HG03280 (cell line): Measurements from ENCODE around the gene CAPG.
"Not testable (repeated sequence)": the region's sequence is repeated elsewhere in the genome, so short reads cannot be mapped to it uniquely, and the experiment has no call there.

ENCODE experiments used
- ATAC-seq: cut with Tn5 transposase; IDR thresholded peaks from one replicate; pipeline ENCODE4 v1.9.1; 2021; ENCODE audit warnings: mild to moderate bottlenecking, moderate library complexity; ENCODE audit not compliant: unreplicated experiment

The CAPG gene, protein sequence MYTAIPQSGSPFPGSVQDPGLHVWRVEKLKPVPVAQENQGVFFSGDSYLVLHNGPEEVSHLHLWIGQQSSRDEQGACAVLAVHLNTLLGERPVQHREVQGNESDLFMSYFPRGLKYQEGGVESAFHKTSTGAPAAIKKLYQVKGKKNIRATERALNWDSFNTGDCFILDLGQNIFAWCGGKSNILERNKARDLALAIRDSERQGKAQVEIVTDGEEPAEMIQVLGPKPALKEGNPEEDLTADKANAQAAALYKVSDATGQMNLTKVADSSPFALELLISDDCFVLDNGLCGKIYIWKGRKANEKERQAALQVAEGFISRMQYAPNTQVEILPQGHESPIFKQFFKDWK

DNA sequence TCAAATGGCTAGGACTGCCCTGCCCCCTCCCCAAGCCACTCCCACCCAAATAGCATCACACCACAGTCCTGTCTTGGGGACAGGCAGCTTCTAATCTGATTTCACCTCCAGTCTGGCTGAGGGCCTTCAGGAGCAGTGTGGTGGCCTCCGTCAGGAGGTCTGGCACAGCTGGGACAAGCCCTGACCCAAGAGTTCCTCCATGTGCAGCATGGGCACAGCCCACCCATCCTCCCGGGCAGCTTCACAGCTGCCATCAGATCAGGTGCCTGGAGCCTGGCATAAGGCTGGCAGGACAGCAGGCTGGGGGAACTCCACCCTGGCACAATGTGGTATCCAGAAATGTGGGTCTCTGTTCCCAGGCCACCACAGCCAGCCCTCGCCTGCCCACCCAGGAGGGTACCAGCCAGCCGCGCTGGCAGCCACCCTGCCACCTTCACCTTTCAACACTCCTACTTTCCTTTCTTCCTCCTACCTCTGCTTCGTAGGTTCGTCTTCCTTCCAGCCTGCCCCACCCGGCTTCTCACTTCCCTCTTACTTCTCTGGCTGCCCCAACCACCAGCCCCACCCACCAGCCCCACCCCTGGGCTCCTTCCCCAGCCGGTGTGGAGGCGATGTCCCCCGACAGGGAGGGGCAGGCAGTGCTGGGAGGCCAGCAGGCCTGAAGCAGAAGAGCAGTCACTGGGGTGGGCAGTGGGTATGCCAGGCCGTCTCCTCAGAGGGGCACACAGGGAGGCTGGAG lies at the start of gene CAPG:
CAPG (minus strand) TSS at position 522 of the 739 bp plus-strand sequence. CDS start 8,221 bp downstream, outside the sequence.
- peak; percentile 64 for ATAC-seq

GRCh38 chr2:85459771-85460170 lies 49.6 kb upstream of the CAPG start:
- ATAC-seq: no peak

DNA sequence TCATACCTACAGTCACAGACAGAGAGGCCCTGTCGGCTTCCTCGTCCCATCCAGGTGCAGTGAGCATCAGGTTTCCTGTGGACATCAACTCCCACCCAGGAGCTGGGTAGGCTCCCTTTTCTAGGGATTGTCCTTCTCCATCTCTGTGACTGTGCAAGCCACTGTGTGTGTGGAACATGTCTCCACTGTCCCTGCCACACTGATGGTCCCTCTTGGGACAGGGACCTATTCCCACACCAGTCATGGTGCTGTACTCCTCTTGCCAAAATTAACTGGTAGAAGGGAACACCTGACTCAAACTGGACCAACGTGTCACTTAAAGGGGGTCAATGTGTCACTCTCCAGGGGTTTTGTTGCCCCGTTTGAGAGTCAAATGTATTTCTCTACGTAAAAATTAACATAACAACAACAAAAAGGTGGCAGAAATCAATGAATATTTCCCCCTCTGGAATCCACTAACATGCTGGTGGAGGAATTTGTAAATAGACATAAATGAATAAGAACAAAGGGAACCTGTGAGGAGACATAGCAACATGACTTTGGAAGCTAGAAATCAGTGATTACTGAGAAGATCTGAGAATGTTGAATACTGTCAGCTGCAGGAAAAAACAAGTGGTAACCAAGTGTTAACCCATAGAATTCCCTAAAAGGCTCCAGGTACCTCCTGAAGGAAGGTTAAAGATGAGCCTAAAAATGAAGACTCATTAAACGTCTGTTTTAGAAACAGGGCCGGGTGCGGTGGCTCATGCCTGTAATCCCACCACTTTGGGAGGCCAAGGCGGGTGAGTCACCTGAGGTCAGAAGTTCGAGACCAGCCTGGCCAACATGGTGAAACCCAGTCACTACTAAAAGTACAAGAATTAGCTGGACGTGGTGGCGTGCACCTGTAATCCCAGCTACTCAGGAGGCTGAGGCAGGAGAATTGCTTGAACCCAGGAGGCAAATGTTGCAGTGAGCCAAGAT lies 48.7 kb upstream of the CAPG start:
- ATAC-seq: no peak

DNA sequence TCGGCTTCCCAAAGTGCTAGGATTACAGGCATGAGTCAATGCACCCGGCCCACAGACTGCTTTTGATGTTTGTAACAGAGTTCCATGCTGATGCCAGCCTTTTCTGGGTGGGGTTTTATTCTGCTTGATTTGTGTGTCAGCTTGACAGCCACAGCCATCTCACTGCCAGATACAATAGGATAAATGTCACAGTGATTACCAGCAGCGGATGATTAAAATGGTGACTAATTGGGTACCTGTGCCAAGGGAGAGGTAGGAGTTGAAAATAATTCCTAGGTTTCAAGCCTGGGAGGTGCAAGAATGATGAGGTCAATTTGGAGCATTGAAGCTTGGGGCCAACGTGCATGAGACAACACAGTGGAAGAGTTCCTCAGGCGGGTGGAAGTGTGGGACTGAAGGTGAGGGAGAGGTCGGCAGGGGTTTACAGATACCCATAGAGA lies 47.7 kb upstream of the CAPG start:
- ATAC-seq: no peak

- ATAC-seq: no peak
These were observed 46.9 kb upstream of the CAPG start for GRCh38 chr2:85457043-85457442.

DNA sequence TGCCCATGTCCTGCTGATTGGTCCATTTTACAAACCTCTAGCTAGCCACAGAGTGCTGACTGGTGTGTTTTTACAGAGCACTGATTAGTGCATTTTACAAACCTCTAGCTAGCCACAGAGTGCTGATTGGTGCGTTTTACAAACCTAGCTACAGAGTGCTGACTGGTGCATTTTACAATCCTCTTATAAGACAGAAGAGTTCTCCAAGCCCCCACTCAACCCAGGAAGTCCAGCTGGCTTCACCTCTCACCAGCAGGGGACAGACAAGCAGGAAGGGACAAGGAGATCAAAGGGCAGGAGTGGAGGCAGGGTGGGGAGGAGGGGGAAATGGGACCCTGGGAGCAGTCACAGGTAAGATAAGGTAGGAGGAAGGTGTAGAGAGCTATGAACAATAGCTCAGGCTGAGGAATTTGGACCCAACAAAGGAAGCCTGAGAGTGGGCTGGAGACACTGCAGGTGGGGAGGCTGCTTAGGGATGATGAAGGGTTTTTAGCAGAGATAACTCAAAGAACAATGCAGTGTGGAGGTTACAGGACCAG lies 45.5 kb upstream of the CAPG start:
- no peak for ATAC-seq

DNA sequence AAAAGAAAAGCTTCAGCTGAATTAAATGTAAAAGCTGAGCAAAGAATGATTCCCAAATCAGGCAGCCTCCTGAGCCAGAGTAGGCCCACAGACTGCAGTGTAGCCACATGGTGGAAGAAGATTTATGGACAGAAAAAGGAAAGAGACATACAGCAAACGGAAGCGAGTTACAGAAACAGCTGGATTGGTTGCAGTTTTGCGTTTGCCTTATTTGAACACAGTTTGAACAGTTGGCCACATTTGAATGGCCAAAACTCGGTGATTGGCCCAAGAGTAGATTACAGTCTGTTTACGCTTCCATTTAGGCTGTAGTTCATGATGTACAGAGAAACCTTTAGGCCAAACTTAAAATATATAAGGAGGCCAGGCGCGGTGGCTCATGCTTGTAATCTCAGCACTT lies 43.4 kb upstream of the CAPG start:
- ATAC-seq: no peak

GRCh38 chr2:85452237-85452636 lies 42.1 kb upstream of the CAPG start:
- no peak for ATAC-seq

- ATAC-seq: no peak
These were observed 39.0 kb upstream of the CAPG start for GRCh38 chr2:85449214-85449588.

- ATAC-seq: no peak
These were observed 38.5 kb upstream of the CAPG start for GRCh38 chr2:85448461-85449213.

DNA sequence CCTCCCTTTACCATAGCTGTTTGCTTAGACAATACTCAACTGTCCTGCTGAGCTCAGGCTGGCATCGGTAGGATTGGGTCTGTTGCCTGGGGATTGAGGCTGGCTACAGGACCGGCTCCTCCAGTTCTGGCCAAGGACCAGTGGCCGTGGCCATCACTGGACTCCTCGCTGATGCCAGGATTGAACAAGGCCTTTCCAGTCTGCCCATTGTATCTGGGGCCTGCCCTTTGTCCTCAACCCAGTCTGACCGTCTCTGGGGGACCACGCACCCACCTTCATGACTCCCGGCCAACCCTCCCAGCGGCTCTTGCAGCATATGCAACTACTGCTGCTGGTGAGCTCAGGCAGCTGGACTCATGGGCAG lies 37.0 kb upstream of the CAPG start:
- ATAC-seq: no peak

DNA sequence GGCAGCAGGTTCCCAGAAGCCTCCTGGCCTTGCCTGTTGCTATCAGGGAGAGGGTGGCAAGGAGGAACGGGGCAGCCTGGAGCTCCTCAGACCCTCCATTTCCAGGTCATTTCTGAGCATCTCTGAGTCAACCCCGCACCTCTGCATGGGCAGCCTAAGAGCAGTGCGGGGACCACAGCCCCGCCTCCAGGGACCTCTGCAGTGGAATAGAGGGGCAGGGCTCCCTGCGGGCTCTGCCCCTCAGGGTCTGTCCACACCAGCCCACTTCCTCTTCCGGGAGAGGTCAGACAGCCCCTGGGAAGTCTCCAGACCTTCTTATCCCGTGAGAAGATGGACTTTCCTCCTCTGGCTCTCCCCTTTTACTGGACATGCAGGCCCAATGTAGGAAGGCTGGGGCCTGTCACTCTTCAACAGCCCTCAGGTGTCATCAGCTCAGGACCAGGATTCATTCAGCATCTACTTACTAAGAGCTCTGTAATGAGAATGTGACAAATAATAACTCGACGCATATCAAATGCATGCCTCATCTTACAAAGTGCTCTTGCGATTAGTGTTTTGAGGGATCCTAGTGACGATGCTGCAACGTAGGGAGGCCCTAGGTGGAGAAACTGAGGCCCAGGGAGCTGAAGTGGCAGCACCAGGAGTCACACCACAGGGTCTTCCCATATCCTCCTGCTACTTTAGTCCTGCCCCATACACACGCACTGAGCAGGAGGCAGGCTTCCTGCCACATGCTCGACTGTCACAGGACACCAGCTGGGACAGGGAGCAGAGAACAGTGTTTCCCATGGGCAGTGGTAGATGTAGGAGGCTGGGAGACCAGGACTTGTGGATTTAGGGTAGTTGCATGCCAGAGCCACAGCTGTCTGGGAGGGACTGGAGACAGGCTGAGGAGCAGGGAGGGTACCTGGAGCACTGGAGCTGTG lies 36.4 kb upstream of the CAPG start:
- no peak for ATAC-seq

- ATAC-seq: no peak
These were observed 35.4 kb upstream of the CAPG start for GRCh38 chr2:85445316-85446295.

DNA sequence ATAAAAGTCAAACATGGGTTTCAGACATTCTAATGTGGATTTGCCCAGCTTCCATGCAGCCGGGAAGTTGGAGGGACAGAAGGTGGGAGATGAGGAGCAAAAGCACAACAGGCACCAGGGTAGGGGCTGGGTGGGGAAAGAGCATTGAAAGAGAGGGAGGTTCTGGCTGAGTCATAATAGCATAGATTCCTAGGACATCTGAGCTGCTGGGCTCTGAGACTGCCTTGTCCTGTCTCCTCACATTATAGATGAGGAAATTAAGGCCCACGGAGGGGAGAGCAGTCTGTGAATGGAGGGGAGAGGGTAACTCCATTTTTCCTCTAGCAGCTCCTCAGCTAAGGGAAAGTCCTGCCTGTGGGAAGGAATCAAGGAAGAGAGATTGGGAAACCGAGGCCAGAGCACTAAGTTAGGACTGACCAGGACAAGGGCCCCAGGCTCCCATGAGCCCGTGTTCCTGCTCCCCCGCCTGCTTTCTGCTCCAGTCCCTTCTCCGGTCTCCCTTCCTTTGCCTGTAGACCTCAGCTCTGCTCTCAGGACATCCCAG lies 34.5 kb upstream of the CAPG start:
- no peak for ATAC-seq

DNA sequence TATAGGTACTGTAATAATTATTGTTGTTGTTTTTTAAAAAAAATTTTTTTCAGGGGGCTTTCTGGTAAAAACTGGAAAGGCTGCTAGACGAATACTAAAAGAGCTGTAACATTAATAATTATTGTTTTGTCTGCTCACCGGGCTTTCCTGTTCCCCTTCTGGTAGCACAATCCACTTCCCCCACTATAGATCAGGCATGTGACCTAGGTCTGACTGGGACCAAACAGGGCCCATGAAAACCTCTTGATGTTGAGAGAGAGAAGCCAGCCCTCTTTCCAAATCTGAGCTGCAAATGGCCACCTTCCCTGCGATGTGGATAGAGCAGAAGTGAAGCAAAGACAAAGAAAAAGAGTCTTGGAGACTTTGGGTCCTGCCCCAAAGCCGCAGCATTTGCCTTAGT lies 31.7 kb upstream of the CAPG start:
- no peak for ATAC-seq

GRCh38 chr2:85440729-85441128 lies 30.6 kb upstream of the CAPG start:
- no peak for ATAC-seq

DNA sequence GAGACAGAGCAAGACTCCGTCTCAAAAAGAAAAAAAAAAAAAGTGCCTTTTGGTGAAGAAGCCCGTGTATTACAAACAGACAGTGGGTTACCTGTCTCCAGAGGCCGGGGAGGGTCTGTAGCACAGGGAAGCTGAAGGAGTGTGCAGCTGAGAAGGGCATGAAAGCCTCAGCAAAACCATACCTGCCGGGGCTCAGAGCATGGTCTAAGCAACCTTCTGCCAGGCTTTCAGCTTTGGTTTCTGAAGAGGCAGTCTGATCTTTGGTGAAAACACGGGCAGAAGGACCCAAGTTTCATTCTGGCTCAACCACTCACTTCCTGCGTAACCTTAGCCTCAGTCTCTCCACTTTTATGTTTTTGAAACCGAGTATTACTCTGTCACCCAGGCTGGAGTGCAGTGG lies 29.8 kb upstream of the CAPG start:
- ATAC-seq: no peak

GRCh38 chr2:85439569-85439968 lies 29.4 kb upstream of the CAPG start:
- not testable (repeated sequence) for ATAC-seq
